ENCODE measurements around the gene ZNF396. TPM values are rescaled to one million over a fixed set of nuclear protein-coding genes. Genes with fewer than 3 reads are reported as not detected.
A peak's percentile ranks its signal among the peaks of the same experiment; 100 is the strongest.

The ZNF396 gene
- total and polyA plus RNA-seq, 9 of the 15 experiments (the other 6 are each of a cell fraction or from before 2014, with no cell fraction given) = 0.73 to 2.3 (median 1.9) TPM

GRCh38 chr18:35355140-35355618 is 22.0 kb downstream of the ZNF396 start (continued):
- 0 out of 2 replicates have a peak, but pooled peaks have one; percentile 22 for TF ChIP-seq SMC3 (conservative IDR thresholded peaks at IDR 0.05; ENCODE audit: insufficient read depth, low read depth, low read length)
- no peak for TF ChIP-seq CEBPZ (IDR thresholded peaks at IDR 0.05; ENCODE audit: borderline replicate concordance, low read depth, low read length)
- TF ChIP-seq BHLHE40 (IDR thresholded peaks at IDR 0.05; ENCODE audit: low read length) = no peak
- peak; percentile 43; the same call in 1 of the 2 replicates for TF ChIP-seq REST (IDR thresholded peaks at IDR 0.05; ENCODE audit: borderline replicate concordance)
- TF ChIP-seq REST (CRISPR knock-in tag; IDR thresholded peaks at IDR 0.05; ENCODE audit: low read depth) = no peak
- no peak for TF ChIP-seq ZBTB43 (CRISPR knock-in tag; IDR thresholded peaks at IDR 0.05)
- TF ChIP-seq GABPB2 (CRISPR knock-in tag; conservative IDR thresholded peaks at IDR 0.05) = no peak
- TF ChIP-seq GATA2 (CRISPR knock-in tag; IDR thresholded peaks at IDR 0.05) = no peak
- TF ChIP-seq MAZ (CRISPR knock-in tag; conservative IDR thresholded peaks at IDR 0.05 in 1 of 2, IDR thresholded peaks at IDR 0.05 in 1 of 2) = no peak
- peak; percentile 47 to 63; a peak in 3 of 4 replicates for TF ChIP-seq RAD21 (CRISPR knock-in tag; conservative IDR thresholded peaks at IDR 0.05 in 1 of 2, IDR thresholded peaks at IDR 0.05 in 1 of 2)
- TF ChIP-seq ILK (tag; IDR thresholded peaks at IDR 0.05; ENCODE audit: borderline replicate concordance, low read depth) = no peak
- TF ChIP-seq EZH2 (IDR thresholded peaks at IDR 0.05; ENCODE audit: borderline replicate concordance, low read depth, low read length) = no peak
- TF ChIP-seq NRF1 (conservative IDR thresholded peaks at IDR 0.05 in 1 of 2, IDR thresholded peaks at IDR 0.05 in 1 of 2) = peak; percentile 75 to 79
- no peak for TF ChIP-seq CSDE1 (IDR thresholded peaks at IDR 0.05)

Data from K562 (cell line).